SK-N-SH (cell line): Measurements from ENCODE around the gene ATL3. TPM values are rescaled to one million over a fixed set of nuclear protein-coding genes. Genes with fewer than 3 reads are reported as not detected.
A peak's percentile ranks its signal among the peaks of the same experiment; 100 is the strongest.

ENCODE experiments used
- CTCF ChIA-PET: fragments of 300-600, 350-600 bp; formaldehyde crosslinking; extraction: SDS; loops from one replicate; lab custom pipeline; 2021; lab: Yijun Ruan, JAX
- POLR2A ChIA-PET: fragments of 350-600 bp; sonication (Branson Sonifier 250); formaldehyde crosslinking; extraction: SDS; loops from one replicate; lab custom pipeline; 2020; ENCODE audit warnings: antibody characterized with exemption, inconsistent platforms; lab: Yijun Ruan, JAX
- DNase-seq: peaks from one replicate; pipeline ENCODE4 v3.0.0; 2012
- H2AFZ ChIP-seq: fragments of 200-600 bp; sonication (generic); 2 replicates; pipeline ENCODE4 v1.8.1; 2016; ENCODE audit warnings: antibody characterized with exemption, mild to moderate bottlenecking, low read depth
- H3F3A ChIP-seq: fragments of 200-600 bp; sonication (generic); replicated peaks from 2 replicates; pipeline ENCODE3; 2016; ENCODE audit warnings: antibody characterized with exemption, mild to moderate bottlenecking; ENCODE audit not compliant: insufficient read depth
- H3K27ac ChIP-seq, 2 experiments: fragments of 200-500 bp in 1 of 2; fragments of 200-600 bp in 1 of 2; sonication (Bioruptor generic) in 1 of 2; sonication (generic), shearing (Covaris generic) in 1 of 2; 2 replicates each; pipeline versions ENCODE4 v1.5.1 to v1.6.1; 2014 to 2016; ENCODE audit warnings: low read depth in 2 of 2, inconsistent platforms in 1 of 2, low read length in 1 of 2, mild to moderate bottlenecking in 1 of 2, mixed read lengths in 1 of 2
- H3K27me3 ChIP-seq: fragments of 200-600 bp; sonication (generic), shearing (Covaris generic); 2 replicates; pipeline ENCODE4 v1.6.1; 2016; ENCODE audit warnings: mixed run types; ENCODE audit not compliant: insufficient read depth
- H3K36me3 ChIP-seq, 2 experiments: fragments of 200-500 bp in 1 of 2; fragments of 200-600 bp in 1 of 2; sonication (Bioruptor generic) in 1 of 2; sonication (generic) in 1 of 2; replicated peaks in 1 of 2; 2 replicates each; pipeline versions ENCODE3 to v1.5.1; 2014 to 2016; ENCODE audit warnings: low read length in 1 of 2, mild to moderate bottlenecking in 1 of 2; ENCODE audit not compliant: insufficient read depth in 2 of 2, control insufficient read depth in 1 of 2
- H3K4me1 ChIP-seq, 2 experiments: fragments of 200-500 bp in 1 of 2; fragments of 200-600 bp in 1 of 2; sonication (Bioruptor generic) in 1 of 2; sonication (generic), shearing (Covaris generic) in 1 of 2; 2 replicates each; pipeline versions ENCODE4 v1.5.1 to v1.6.1; 2014 to 2016; ENCODE audit warnings: low read depth in 1 of 2, low read length in 1 of 2, mixed run types in 1 of 2; ENCODE audit not compliant: insufficient read depth in 2 of 2, control insufficient read depth in 1 of 2
- H3K4me2 ChIP-seq: fragments of 200-600 bp; sonication (generic), shearing (Covaris generic); 2 replicates; pipeline ENCODE4 v1.6.1; 2017; ENCODE audit warnings: mixed run types
- H3K4me3 ChIP-seq, 2 experiments: fragments of 200-500 bp in 1 of 2; fragments of 200-600 bp in 1 of 2; sonication (Bioruptor generic) in 1 of 2; sonication (generic), shearing (Covaris generic) in 1 of 2; 2 replicates each; pipeline versions ENCODE4 v1.5.1 to v1.8.1; 2014 to 2016; ENCODE audit warnings: low read depth in 2 of 2, inconsistent platforms in 1 of 2, low read length in 1 of 2, mild to moderate bottlenecking in 1 of 2, mixed read lengths in 1 of 2, moderate library complexity in 1 of 2
- H3K79me2 ChIP-seq: fragments of 200-600 bp; sonication (generic); 2 replicates; pipeline ENCODE4 v1.8.1; 2017; ENCODE audit warnings: mild to moderate bottlenecking; ENCODE audit not compliant: insufficient read depth
- H3K9ac ChIP-seq: fragments of 200-600 bp; sonication (generic); 2 replicates; pipeline ENCODE4 v1.6.1; 2017; ENCODE audit warnings: mixed run types
- H3K9me2 ChIP-seq: fragments of 200-600 bp; sonication (generic); 2 replicates; pipeline ENCODE4 v1.6.1; 2017; ENCODE audit warnings: mixed run types
- H3K9me3 ChIP-seq: fragments of 200-600 bp; sonication (generic); 2 replicates; pipeline ENCODE4 v1.6.1; 2017; ENCODE audit warnings: mixed run types, mild to moderate bottlenecking, moderate library complexity
- H4K20me1 ChIP-seq: fragments of 200-600 bp; sonication (generic); 2 replicates; pipeline ENCODE4 v1.6.1; 2017; ENCODE audit warnings: mild to moderate bottlenecking, mixed run types; ENCODE audit not compliant: insufficient read depth
- EP300 ChIP-seq, 2 experiments: IDR thresholded peaks; 2 replicates each; pipeline versions ENCODE4 v1.4.0 to v1.6.1; 2012; ENCODE audit warnings: borderline replicate concordance in 1 of 2, low read depth in 1 of 2, low read length in 1 of 2
- FOSL2 ChIP-seq: IDR thresholded peaks from 2 replicates; pipeline ENCODE4 v1.4.0; 2012; ENCODE audit warnings: low read depth, mild to moderate bottlenecking, moderate library complexity, borderline replicate concordance
- GATA2 ChIP-seq: sonication (generic); formaldehyde crosslinking; IDR thresholded peaks from 2 replicates; pipeline ENCODE4 v1.5.0; 2020; ENCODE audit warnings: mild to moderate bottlenecking, missing genetic modification reagents
- NRF1 ChIP-seq: IDR thresholded peaks from 2 replicates; pipeline ENCODE4 v1.6.1; 2012; ENCODE audit warnings: low read depth, mild to moderate bottlenecking, low read length
- RFX5 ChIP-seq: IDR thresholded peaks from 2 replicates; pipeline ENCODE4 v1.6.1; 2012; ENCODE audit warnings: mild to moderate bottlenecking, improper control_type of control experiment, low read length
- RXRA ChIP-seq: IDR thresholded peaks from 2 replicates; pipeline ENCODE4 v1.4.0; 2012; ENCODE audit warnings: low read depth, mild to moderate bottlenecking, borderline replicate concordance
- USF2 ChIP-seq: fragments of 150-350 bp; IDR thresholded peaks from 2 replicates; pipeline ENCODE4 v1.6.1; 2017; ENCODE audit warnings: antibody characterized with exemption, low read length, low read depth, borderline replicate concordance
- ZBTB33 ChIP-seq: IDR thresholded peaks from 2 replicates; pipeline ENCODE4 v1.4.0; 2012; ENCODE audit warnings: low read depth, borderline replicate concordance
- WGBS: methylation state at CpG from one replicate; pipeline ENCODE4 v1.1.6; 2017; ENCODE audit warnings: low lambda C conversion rate; 5-methylcytosine and 5-hydroxymethylcytosine counted together
- polyA plus RNA-seq, 3 experiments: library from polyadenylated mRNA; depleted of rRNA; stranded (reverse); fragments of >200 nt; gene quantifications; 2 replicates each; pipeline ENCODE4 v1.2.3, GENCODE V29; 2012
- TF ChIP-seq, protein P1 (sequence below): IDR thresholded peaks from 2 replicates; pipeline ENCODE4 v1.4.0; 2012; ENCODE audit warnings: low read depth
- TF ChIP-seq, protein P2 (sequence below): IDR thresholded peaks from 2 replicates; pipeline ENCODE4 v1.4.0; 2012; ENCODE audit warnings: low read depth, borderline replicate concordance

ATL3 gene
- polyA plus RNA-seq, 1 of the 3 experiments (the other 2 are of a cell fraction), result 13.1 TPM

DNA sequence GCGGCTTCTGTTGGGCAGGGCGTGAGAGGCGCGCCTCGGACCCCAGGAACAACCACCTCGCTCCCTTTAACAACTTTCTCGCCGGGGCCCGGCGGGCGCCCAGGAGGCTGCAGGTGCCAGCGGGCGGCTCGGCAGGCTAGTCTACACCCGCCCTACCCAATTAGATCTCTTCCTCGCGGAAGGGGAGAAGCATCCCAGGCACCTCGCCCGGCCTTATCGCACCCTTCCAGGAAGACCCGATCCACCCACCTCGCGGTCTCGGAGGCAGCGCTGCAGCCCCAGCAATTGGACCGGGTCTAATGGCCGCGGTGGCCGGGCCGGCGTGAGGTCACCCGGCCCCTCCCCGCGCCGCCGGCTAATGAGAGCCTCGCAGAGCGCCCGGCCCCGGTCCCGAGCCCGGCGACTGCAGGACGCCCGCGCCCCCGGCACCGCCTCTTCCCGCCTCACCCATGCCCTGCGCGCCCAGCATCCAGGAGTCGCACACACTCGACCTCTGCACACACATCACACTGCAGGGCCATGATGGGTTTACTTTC is 57.0 kb downstream of the ATL3 start, which contains the start of gene PLAAT3 (continued):
- no peak for TF ChIP-seq ZBTB33
- 0 out of 2 replicates have a peak, but pooled peaks have one; percentile 28 for TF ChIP-seq RXRA
- no peak for TF ChIP-seq FOSL2
- no peak for TF ChIP-seq USF2
- TF ChIP-seq, protein P1, sequence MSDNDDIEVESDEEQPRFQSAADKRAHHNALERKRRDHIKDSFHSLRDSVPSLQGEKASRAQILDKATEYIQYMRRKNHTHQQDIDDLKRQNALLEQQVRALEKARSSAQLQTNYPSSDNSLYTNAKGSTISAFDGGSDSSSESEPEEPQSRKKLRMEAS, result peak; percentile 19

- peak overlapping the region in 1 of 2 experiments; percentile 30; a peak in 1 of 4 replicates for H3K27ac ChIP-seq
Measured at GRCh38 chr11:63613517-63614135, 57.5 kb downstream of the ATL3 start.

GRCh38 chr11:63612181-63612580 is 59.0 kb downstream of the ATL3 start:
- Histone ChIP-seq H3K4me3 (no peak overlapping the region), H3K4me2 (no peak overlapping the region), H3K79me2 (no peaks in the 10 kb centered on the region), H3K36me3 (no peaks in the 10 kb centered on the region), H2AFZ (no peak overlapping the region), H3F3A (peaks cover 9% of the 10 kb centered on the region), H3K9me3 (no peaks in the 10 kb centered on the region), H3K4me1 (peaks cover 14 to 15% of the 10 kb centered on the region in 2 experiments), H3K9ac (no peak overlapping the region), H3K9me2 (no peaks in the 10 kb centered on the region), H4K20me1 (no peaks in the 10 kb centered on the region), H3K27ac (no peak overlapping the region), H3K27me3 (no peaks in the 10 kb centered on the region)
- TF ChIP-seq GATA2 (CRISPR knock-in tag) (no peak), EP300 (IDR thresholded peaks at IDR 0.05; ENCODE audit: borderline replicate concordance in 1 of 2, low read depth in 1 of 2, low read length in 1 of 2) (no peak)
- ChIA-PET CTCF (interaction anchor here (0.6 to 1.0 kb wide), 2 partner anchors 24 to 133 kb away, joined by 3 read pairs; no protein-coding TSS in a partner anchor), POLR2A (no interaction called here)
- no peak for DNase-seq

More at GRCh38 chr11:63613517-63614135, 57.5 kb downstream of the ATL3 start:
- DNase-seq, result peak; percentile 74
- H3K4me3 ChIP-seq, result peak overlapping the region; percentile 74 to 79
- no peak for TF ChIP-seq RFX5
- TF ChIP-seq EP300 (IDR thresholded peaks at IDR 0.05; ENCODE audit: borderline replicate concordance in 1 of 2, low read depth in 1 of 2, low read length in 1 of 2), result no peak
- TF ChIP-seq, protein P2, sequence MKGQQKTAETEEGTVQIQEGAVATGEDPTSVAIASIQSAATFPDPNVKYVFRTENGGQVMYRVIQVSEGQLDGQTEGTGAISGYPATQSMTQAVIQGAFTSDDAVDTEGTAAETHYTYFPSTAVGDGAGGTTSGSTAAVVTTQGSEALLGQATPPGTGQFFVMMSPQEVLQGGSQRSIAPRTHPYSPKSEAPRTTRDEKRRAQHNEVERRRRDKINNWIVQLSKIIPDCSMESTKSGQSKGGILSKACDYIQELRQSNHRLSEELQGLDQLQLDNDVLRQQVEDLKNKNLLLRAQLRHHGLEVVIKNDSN, result peak; percentile 58; the same call in 1 of the 2 replicates
- TF ChIP-seq NRF1, result no peak
- H3K9me3 ChIP-seq, result no peaks in the 10 kb centered on the region
- no peaks in the 10 kb centered on the region for H3K36me3 ChIP-seq
- CTCF ChIA-PET, result interaction anchor here (1.3 kb wide), 1 partner anchor 25 kb away, joined by 3 read pairs; no protein-coding TSS in a partner anchor
- peak overlapping the region; percentile 94 for H3K4me2 ChIP-seq
- H3K4me1 ChIP-seq, result peaks cover 14 to 15% of the 10 kb centered on the region in 2 experiments
- H3K79me2 ChIP-seq, result no peaks in the 10 kb centered on the region
- H3F3A ChIP-seq, result peaks cover 9% of the 10 kb centered on the region
- H3K27me3 ChIP-seq, result no peaks in the 10 kb centered on the region
- H3K9me2 ChIP-seq, result no peaks in the 10 kb centered on the region
- 4% methylated on average over 23 of the region's 45 CpGs for WGBS
- POLR2A ChIA-PET, result interaction anchor here (0.5 kb wide), 1 partner anchor 22 kb away, joined by 6 read pairs; no protein-coding TSS in a partner anchor
- no peaks in the 10 kb centered on the region for H4K20me1 ChIP-seq
- H2AFZ ChIP-seq, result peak overlapping the region; percentile 97
- peak overlapping the region; percentile 49 for H3K9ac ChIP-seq
